ENCODE measurements around the gene PKN2. TPM values are rescaled to one million over a fixed set of nuclear protein-coding genes. Genes with fewer than 3 reads are reported as not detected.

Gene PKN2
- total RNA-seq, 1 donor from 2014 or later = 37.5 TPM

DNA sequence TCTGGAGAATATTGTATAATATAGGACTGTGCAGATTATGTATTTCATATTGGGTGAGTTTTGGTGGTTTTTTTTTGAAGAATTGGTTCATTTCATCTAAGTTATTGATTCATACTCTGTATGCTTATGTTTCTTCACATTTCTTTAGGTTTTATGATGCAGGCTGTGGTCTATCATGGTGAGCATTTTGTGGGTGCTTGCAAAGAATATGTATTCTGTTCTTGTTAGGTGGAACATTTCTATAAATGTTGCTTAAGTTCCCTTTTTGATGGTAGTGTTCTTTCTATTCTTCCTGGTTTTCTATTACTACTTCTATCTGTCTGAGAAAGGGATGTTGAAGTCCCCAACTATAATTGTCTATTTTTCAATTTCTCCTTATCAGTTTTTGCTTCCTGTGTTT lies 42.6 kb downstream of the PKN2 start:
- H3K4me1 ChIP-seq (ENCODE audit: insufficient read depth, low read length) = peaks cover 10% of the 10 kb centered on the region
- peaks cover 16% of the 10 kb centered on the region for H3K4me1 Mint-ChIP-seq (ENCODE audit: low read depth, unreplicated experiment)
- no peak overlapping the region for H3K27ac ChIP-seq (ENCODE audit: low read depth, low read length)
- H3K36me3 ChIP-seq (ENCODE audit: insufficient read depth, low read length) = no peaks in the 10 kb centered on the region
- no peaks in the 10 kb centered on the region for H3K9me3 ChIP-seq (ENCODE audit: insufficient read depth, low read depth, low read length)
- TF ChIP-seq, protein P1, sequence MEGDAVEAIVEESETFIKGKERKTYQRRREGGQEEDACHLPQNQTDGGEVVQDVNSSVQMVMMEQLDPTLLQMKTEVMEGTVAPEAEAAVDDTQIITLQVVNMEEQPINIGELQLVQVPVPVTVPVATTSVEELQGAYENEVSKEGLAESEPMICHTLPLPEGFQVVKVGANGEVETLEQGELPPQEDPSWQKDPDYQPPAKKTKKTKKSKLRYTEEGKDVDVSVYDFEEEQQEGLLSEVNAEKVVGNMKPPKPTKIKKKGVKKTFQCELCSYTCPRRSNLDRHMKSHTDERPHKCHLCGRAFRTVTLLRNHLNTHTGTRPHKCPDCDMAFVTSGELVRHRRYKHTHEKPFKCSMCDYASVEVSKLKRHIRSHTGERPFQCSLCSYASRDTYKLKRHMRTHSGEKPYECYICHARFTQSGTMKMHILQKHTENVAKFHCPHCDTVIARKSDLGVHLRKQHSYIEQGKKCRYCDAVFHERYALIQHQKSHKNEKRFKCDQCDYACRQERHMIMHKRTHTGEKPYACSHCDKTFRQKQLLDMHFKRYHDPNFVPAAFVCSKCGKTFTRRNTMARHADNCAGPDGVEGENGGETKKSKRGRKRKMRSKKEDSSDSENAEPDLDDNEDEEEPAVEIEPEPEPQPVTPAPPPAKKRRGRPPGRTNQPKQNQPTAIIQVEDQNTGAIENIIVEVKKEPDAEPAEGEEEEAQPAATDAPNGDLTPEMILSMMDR (IDR thresholded peaks at IDR 0.05; ENCODE audit: insufficient read depth, low read depth, low read length) = no peak
- TF ChIP-seq EZH2 (IDR thresholded peaks at IDR 0.05; ENCODE audit: insufficient read depth, low read length) = no peak
- no peaks in the 10 kb centered on the region for H3K9me3 Mint-ChIP-seq (ENCODE audit: unreplicated experiment)
- peaks cover 1% of the 10 kb centered on the region for H3K36me3 Mint-ChIP-seq (ENCODE audit: low read depth, unreplicated experiment)
- H3K4me3 ChIP-seq (ENCODE audit: insufficient read depth, low read depth, low read length) = no peak overlapping the region
- H3K9ac ChIP-seq (ENCODE audit: low read length) = no peak overlapping the region
- DNase-seq (ENCODE audit: low read depth) (no peak), FAIRE-seq (peak; percentile 29)
- H3K27me3 ChIP-seq (ENCODE audit: insufficient read depth, low read length) = no peaks in the 10 kb centered on the region
- H3K4me3 Mint-ChIP-seq (ENCODE audit: unreplicated experiment) = no peak overlapping the region
- H3K27me3 Mint-ChIP-seq (ENCODE audit: low read depth, unreplicated experiment) = no peaks in the 10 kb centered on the region
- no peak overlapping the region for H3K27ac Mint-ChIP-seq (ENCODE audit: unreplicated experiment)
- H3K79me2 ChIP-seq (ENCODE audit: insufficient read depth, low read length) = peaks cover 78% of the 10 kb centered on the region
- H3K4me2 ChIP-seq (ENCODE audit: low read length) = no peak overlapping the region
- H4K20me1 ChIP-seq (ENCODE audit: insufficient read depth, low read length) = peaks cover 69% of the 10 kb centered on the region
- H2AFZ ChIP-seq (ENCODE audit: low read depth, low read length) = no peak overlapping the region

GRCh38 chr1:88727205-88727604 lies 43.1 kb downstream of the PKN2 start:
- TF ChIP-seq, protein P1 (IDR thresholded peaks at IDR 0.05; ENCODE audit: insufficient read depth, low read depth, low read length) = no peak
- TF ChIP-seq EZH2 (IDR thresholded peaks at IDR 0.05; ENCODE audit: insufficient read depth, low read length) = no peak
- H3K4me3 Mint-ChIP-seq (ENCODE audit: unreplicated experiment) = no peak overlapping the region
- H3K79me2 ChIP-seq (ENCODE audit: insufficient read depth, low read length) = peaks cover 78% of the 10 kb centered on the region

DNA sequence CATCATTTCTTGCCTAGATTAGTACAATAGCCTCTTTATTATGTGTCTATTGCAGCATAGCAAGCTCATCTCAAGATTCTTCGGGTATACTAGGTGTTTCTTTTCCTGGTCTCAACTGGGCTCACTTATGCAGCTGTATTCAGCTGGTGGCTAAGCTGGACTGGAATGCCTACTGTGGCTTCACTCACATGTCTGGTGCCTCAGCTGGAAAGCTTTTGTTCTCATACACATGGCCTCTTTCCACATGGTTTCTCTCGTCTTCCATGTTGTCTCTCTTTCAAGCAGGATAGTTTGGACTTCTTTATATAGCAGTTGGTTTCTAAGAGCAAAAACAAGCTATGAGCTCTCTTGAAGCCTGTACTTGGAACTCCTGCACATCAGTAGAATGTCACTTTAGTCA lies 45.2 kb downstream of the PKN2 start:
- Histone ChIP-seq H3K27ac (ENCODE audit: low read depth, low read length) (no peak overlapping the region), H3K4me2 (ENCODE audit: low read length) (no peak overlapping the region), H3K27me3 (ENCODE audit: insufficient read depth, low read length) (no peaks in the 10 kb centered on the region), H3K9me3 (ENCODE audit: insufficient read depth, low read depth, low read length) (no peaks in the 10 kb centered on the region), H3K79me2 (ENCODE audit: insufficient read depth, low read length) (peaks cover 86% of the 10 kb centered on the region), H4K20me1 (ENCODE audit: insufficient read depth, low read length) (peaks cover 71% of the 10 kb centered on the region), H3K9ac (ENCODE audit: low read length) (no peak overlapping the region), H3K36me3 (ENCODE audit: insufficient read depth, low read length) (no peaks in the 10 kb centered on the region), H2AFZ (ENCODE audit: low read depth, low read length) (no peak overlapping the region), H3K4me1 (ENCODE audit: insufficient read depth, low read length) (peaks cover 14% of the 10 kb centered on the region), H3K4me3 (ENCODE audit: insufficient read depth, low read depth, low read length) (no peak overlapping the region)
- no peak overlapping the region for H3K27ac Mint-ChIP-seq (ENCODE audit: unreplicated experiment)
- no peak for TF ChIP-seq EZH2 (IDR thresholded peaks at IDR 0.05; ENCODE audit: insufficient read depth, low read length)
- TF ChIP-seq, protein P1 (IDR thresholded peaks at IDR 0.05; ENCODE audit: insufficient read depth, low read depth, low read length) = no peak
- H3K4me1 Mint-ChIP-seq (ENCODE audit: low read depth, unreplicated experiment) = peaks cover 22% of the 10 kb centered on the region
- DNase-seq (ENCODE audit: low read depth) (no peak), FAIRE-seq (no peak)
- H3K36me3 Mint-ChIP-seq (ENCODE audit: low read depth, unreplicated experiment) = peaks cover 1% of the 10 kb centered on the region
- no peaks in the 10 kb centered on the region for H3K27me3 Mint-ChIP-seq (ENCODE audit: low read depth, unreplicated experiment)
- H3K9me3 Mint-ChIP-seq (ENCODE audit: unreplicated experiment) = no peaks in the 10 kb centered on the region
- H3K4me3 Mint-ChIP-seq (ENCODE audit: unreplicated experiment) = no peak overlapping the region

More at GRCh38 chr1:88727205-88727604, 43.1 kb downstream of the PKN2 start:
- no peaks in the 10 kb centered on the region for H3K9me3 Mint-ChIP-seq (ENCODE audit: unreplicated experiment)
- DNase-seq (ENCODE audit: low read depth) (no peak), FAIRE-seq (no peak)
- H3K36me3 ChIP-seq (ENCODE audit: insufficient read depth, low read length) = no peaks in the 10 kb centered on the region
- H3K36me3 Mint-ChIP-seq (ENCODE audit: low read depth, unreplicated experiment) = peaks cover 1% of the 10 kb centered on the region
- no peaks in the 10 kb centered on the region for H3K27me3 Mint-ChIP-seq (ENCODE audit: low read depth, unreplicated experiment)
- no peak overlapping the region for H3K4me3 ChIP-seq (ENCODE audit: insufficient read depth, low read depth, low read length)
- no peak overlapping the region for H3K27ac ChIP-seq (ENCODE audit: low read depth, low read length)
- H3K9ac ChIP-seq (ENCODE audit: low read length) = no peak overlapping the region
- no peak overlapping the region for H3K4me2 ChIP-seq (ENCODE audit: low read length)
- H3K9me3 ChIP-seq (ENCODE audit: insufficient read depth, low read depth, low read length) = no peaks in the 10 kb centered on the region
- H3K27ac Mint-ChIP-seq (ENCODE audit: unreplicated experiment) = no peak overlapping the region
- H4K20me1 ChIP-seq (ENCODE audit: insufficient read depth, low read length) = peaks cover 69% of the 10 kb centered on the region
- H2AFZ ChIP-seq (ENCODE audit: low read depth, low read length) = no peak overlapping the region
- H3K4me1 ChIP-seq (ENCODE audit: insufficient read depth, low read length) = peaks cover 14% of the 10 kb centered on the region
- H3K4me1 Mint-ChIP-seq (ENCODE audit: low read depth, unreplicated experiment) = peaks cover 19% of the 10 kb centered on the region
- H3K27me3 ChIP-seq (ENCODE audit: insufficient read depth, low read length) = no peaks in the 10 kb centered on the region

Data from astrocyte (in vitro differentiated cells and primary cell).